OCI-LY1 (cell line): Measurements from ENCODE around the gene BCL2A1.
"Not testable (repeated sequence)": the region's sequence is repeated elsewhere in the genome, so short reads cannot be mapped to it uniquely, and the experiment has no call there.

ENCODE experiments used
- H2AFZ ChIP-seq: fragments of 200-600 bp; sonication (generic), shearing (Covaris generic); 2 replicates; pipeline ENCODE4 v1.6.0; 2014; ENCODE audit warnings: antibody characterized with exemption, mild to moderate bottlenecking, low read length
- H3F3A ChIP-seq: fragments of 200-600 bp; sonication (generic), shearing (Covaris generic); 2 replicates; pipeline ENCODE4 v1.6.0; 2014; ENCODE audit warnings: mild to moderate bottlenecking, antibody characterized with exemption, low read length, moderate library complexity; ENCODE audit not compliant: insufficient read depth
- H3K27ac ChIP-seq: fragments of 200-600 bp; sonication (generic); 2 replicates; pipeline ENCODE4 v1.5.1; 2014; ENCODE audit warnings: low read length, mixed run types, mild to moderate bottlenecking, low read depth; ENCODE audit not compliant: poor library complexity, severe bottlenecking
- H3K27me3 ChIP-seq: fragments of 200-600 bp; sonication (generic); 2 replicates; pipeline ENCODE4 v1.6.0; 2014; ENCODE audit warnings: antibody characterized with exemption, mild to moderate bottlenecking, low read length, moderate library complexity; ENCODE audit not compliant: insufficient read depth
- H3K36me3 ChIP-seq: fragments of 200-600 bp; sonication (generic); 2 replicates; pipeline ENCODE4 v1.6.1; 2014; ENCODE audit warnings: mild to moderate bottlenecking, antibody characterized with exemption, low read length, moderate library complexity, mixed read lengths; ENCODE audit not compliant: insufficient read depth
- H3K4me1 ChIP-seq: fragments of 200-600 bp; sonication (generic); 2 replicates; pipeline ENCODE4 v1.5.1; 2014; ENCODE audit warnings: mild to moderate bottlenecking, low read length, moderate library complexity; ENCODE audit not compliant: insufficient read depth, severe bottlenecking
- H3K4me2 ChIP-seq: fragments of 200-600 bp; sonication (generic), shearing (Covaris generic); 2 replicates; pipeline ENCODE4 v1.6.1; 2014; ENCODE audit warnings: low read length
- H3K4me3 ChIP-seq: fragments of 200-600 bp; sonication (generic); 2 replicates; pipeline ENCODE4 v1.5.1; 2014; ENCODE audit warnings: low read length, low read depth, mild to moderate bottlenecking, mixed read lengths; ENCODE audit not compliant: poor library complexity, severe bottlenecking
- H3K79me2 ChIP-seq: fragments of 200-600 bp; shearing (Covaris generic); 2 replicates; pipeline ENCODE4 v1.6.1; 2016; ENCODE audit warnings: mixed run types, low read length, mixed read lengths; ENCODE audit not compliant: insufficient read depth
- H3K9ac ChIP-seq: fragments of 200-600 bp; sonication (generic), shearing (Covaris generic); 2 replicates; pipeline ENCODE4 v1.6.1; 2014; ENCODE audit warnings: mild to moderate bottlenecking, low read length, mixed read lengths
- H3K9me2 ChIP-seq: fragments of 200-600 bp; sonication (generic), shearing (Covaris generic); 2 replicates; pipeline ENCODE4 v1.6.1; 2014; ENCODE audit warnings: low read depth, mild to moderate bottlenecking, low read length, mixed read lengths
- H3K9me3 ChIP-seq: fragments of 200-600 bp; shearing (Covaris generic); 2 replicates; pipeline ENCODE4 v1.6.1; 2014; ENCODE audit warnings: low read length, mixed read lengths
- H4K20me1 ChIP-seq: fragments of 200-600 bp; sonication (generic), shearing (Covaris generic); 2 replicates; pipeline ENCODE4 v1.6.0; 2016; ENCODE audit warnings: mild to moderate bottlenecking, low read length; ENCODE audit not compliant: insufficient read depth
- EZH2 ChIP-seq: fragments of 200-600 bp; sonication (generic), shearing (Covaris generic); IDR thresholded peaks from 2 replicates; pipeline ENCODE4 v1.8.0; 2017; ENCODE audit warnings: borderline replicate concordance, mixed run types, mild to moderate bottlenecking, antibody characterized with exemption, low read length, moderate library complexity, mixed read lengths
- TF ChIP-seq, protein P1 (sequence below): fragments of 200-600 bp; sonication (generic), shearing (Covaris generic); IDR thresholded peaks from 2 replicates; pipeline ENCODE4 v1.5.1; 2017; ENCODE audit warnings: mild to moderate bottlenecking, antibody characterized with exemption, low read length, moderate library complexity, mixed read lengths

The BCL2A1 gene

DNA sequence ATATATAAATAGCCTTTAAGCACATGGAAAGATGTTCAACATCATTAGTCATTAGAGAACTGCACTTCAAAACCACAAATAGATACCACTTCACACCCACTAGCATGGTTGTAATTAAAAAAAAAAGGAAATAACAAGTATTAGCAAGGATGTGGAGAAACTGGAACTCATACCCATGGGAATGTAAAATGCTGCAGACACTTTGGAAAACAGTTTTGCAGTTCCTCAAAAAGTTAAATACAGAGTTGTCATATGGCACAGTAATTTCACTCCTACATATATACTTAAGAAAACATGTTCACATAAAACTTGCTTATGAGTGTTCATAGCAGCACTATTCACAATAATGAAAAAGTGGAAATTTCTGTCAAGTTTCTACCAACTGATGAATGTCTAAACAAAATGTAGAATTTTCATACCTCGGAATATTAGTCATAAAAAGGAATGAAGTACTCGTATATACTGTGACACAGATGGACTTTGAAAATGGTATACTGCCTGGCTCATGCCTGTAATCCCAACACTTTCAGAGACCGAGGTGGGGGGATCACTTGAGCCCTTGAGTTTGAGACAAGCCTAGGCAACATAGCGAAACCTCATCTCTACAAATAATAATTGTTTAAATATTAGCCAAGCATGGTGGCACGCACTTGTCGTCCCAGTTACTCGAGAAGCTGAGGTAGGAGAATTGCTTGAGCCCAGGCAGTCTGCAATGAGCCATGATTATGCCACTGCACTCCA, 28.1 kb downstream of the BCL2A1 start:
- no peaks in the 10 kb centered on the region for H3K79me2 ChIP-seq
- no peak overlapping the region for H3K4me2 ChIP-seq
- no peaks in the 10 kb centered on the region; the same call in 1 of the 2 replicates for H3K36me3 ChIP-seq
- no peaks in the 10 kb centered on the region for H3F3A ChIP-seq
- no peak overlapping the region for H2AFZ ChIP-seq
- no peaks in the 10 kb centered on the region for H4K20me1 ChIP-seq
- no peaks in the 10 kb centered on the region for H3K9me2 ChIP-seq
- H3K9ac ChIP-seq = no peak overlapping the region
- no peaks in the 10 kb centered on the region for H3K4me1 ChIP-seq
- TF ChIP-seq, protein P1, sequence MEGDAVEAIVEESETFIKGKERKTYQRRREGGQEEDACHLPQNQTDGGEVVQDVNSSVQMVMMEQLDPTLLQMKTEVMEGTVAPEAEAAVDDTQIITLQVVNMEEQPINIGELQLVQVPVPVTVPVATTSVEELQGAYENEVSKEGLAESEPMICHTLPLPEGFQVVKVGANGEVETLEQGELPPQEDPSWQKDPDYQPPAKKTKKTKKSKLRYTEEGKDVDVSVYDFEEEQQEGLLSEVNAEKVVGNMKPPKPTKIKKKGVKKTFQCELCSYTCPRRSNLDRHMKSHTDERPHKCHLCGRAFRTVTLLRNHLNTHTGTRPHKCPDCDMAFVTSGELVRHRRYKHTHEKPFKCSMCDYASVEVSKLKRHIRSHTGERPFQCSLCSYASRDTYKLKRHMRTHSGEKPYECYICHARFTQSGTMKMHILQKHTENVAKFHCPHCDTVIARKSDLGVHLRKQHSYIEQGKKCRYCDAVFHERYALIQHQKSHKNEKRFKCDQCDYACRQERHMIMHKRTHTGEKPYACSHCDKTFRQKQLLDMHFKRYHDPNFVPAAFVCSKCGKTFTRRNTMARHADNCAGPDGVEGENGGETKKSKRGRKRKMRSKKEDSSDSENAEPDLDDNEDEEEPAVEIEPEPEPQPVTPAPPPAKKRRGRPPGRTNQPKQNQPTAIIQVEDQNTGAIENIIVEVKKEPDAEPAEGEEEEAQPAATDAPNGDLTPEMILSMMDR = no peak
- no peak overlapping the region for H3K27ac ChIP-seq
- H3K27me3 ChIP-seq = 0 out of 2 replicates have a peak, but pooled peaks cover 5% of the 10 kb centered on the region
- H3K9me3 ChIP-seq = no peaks in the 10 kb centered on the region
- no peak overlapping the region for H3K4me3 ChIP-seq

DNA sequence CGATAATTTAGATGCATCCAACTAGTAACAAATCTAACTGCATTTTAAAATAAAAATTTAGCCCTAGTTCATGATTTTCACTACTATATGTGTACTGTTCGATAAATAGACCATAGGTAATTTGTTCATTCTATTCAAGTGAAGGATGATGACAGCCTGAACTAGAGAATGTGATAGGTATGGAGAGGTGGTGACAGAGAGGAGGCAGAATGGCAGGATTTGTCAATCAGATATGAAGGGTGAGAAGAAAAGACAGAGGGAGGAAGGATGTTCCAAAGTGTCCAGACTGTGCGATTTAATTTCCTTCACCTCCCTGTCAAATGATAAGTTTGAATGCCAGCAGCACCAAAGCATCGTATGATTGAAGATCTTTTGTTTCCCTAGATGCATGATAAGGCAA, 31.6 kb downstream of the BCL2A1 start:
- H2AFZ ChIP-seq = no peak overlapping the region
- H3K4me1 ChIP-seq = no peaks in the 10 kb centered on the region

DNA sequence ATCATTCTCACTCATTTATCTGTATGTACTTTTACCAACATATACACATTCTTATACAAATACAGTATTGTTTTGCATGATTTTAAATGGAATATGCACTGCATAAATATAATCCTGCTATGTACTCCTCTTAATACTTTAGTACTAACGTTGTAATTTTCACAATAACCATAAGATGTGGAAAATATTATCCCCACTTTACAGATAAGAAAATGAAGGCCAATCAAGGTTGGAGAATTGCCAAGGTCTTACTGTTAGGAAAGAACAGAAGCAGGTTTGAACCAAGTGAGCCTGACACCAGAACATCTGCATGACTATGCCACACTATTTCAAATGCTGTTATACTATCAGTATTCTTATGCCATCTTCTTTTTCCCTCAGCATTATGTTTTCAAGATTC, 32.9 kb downstream of the BCL2A1 start:
- Histone ChIP-seq H2AFZ (no peak overlapping the region), H3K36me3 (no peaks in the 10 kb centered on the region), H3K9ac (no peak overlapping the region), H3K4me2 (no peak overlapping the region), H3K4me1 (no peaks in the 10 kb centered on the region), H3F3A (no peaks in the 10 kb centered on the region), H3K27ac (no peak overlapping the region), H3K4me3 (no peak overlapping the region), H3K27me3 (no peaks in the 10 kb centered on the region), H4K20me1 (no peaks in the 10 kb centered on the region), H3K9me3 (no peaks in the 10 kb centered on the region), H3K79me2 (no peaks in the 10 kb centered on the region), H3K9me2 (no peaks in the 10 kb centered on the region)
- TF ChIP-seq EZH2 = no peak

More for the DNA sequence above, 31.6 kb downstream of the BCL2A1 start:
- H3K4me2 ChIP-seq = no peak overlapping the region
- H3K36me3 ChIP-seq = no peaks in the 10 kb centered on the region
- H3K27me3 ChIP-seq = no peaks in the 10 kb centered on the region
- no peaks in the 10 kb centered on the region for H3K79me2 ChIP-seq
- H3K4me3 ChIP-seq = no peak overlapping the region
- no peak overlapping the region for H3K27ac ChIP-seq
- no peaks in the 10 kb centered on the region for H3K9me2 ChIP-seq
- no peaks in the 10 kb centered on the region for H4K20me1 ChIP-seq
- no peak overlapping the region for H3K9ac ChIP-seq
- TF ChIP-seq EZH2 = no peak
- TF ChIP-seq, protein P1 = no peak
- H3K9me3 ChIP-seq = no peaks in the 10 kb centered on the region
- H3F3A ChIP-seq = no peaks in the 10 kb centered on the region

DNA sequence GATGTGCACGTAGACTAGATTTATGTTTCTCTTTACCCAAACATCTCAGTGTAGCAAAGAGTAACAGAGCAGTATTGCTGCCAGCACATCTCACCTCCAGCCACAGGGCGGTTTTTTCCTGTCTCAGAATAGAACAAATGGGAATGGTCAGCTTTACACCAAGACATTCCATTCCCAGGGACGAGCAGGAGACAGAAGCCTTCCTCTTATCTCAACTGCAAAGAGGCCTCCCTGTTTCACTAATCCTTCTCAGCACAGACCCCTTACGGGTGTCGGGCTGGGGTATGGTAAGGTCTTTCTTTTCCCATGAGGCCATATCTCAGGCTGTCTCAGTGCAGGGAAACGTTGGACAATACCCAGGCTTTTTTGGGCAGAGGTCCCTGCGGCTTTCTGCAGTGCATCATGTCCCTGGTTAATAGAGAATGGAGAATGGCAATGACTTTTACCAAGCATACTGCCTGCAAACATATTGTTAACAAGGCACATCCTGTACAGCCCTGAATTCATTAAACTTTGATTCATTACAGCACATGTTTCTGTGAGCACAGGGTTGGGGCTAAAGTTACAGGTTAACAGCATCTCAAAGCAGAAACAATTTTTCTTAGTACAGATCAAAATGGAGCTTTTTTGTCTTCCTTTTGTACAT, 35.3 kb downstream of the BCL2A1 start:
- H3K36me3 ChIP-seq, H3K27me3 ChIP-seq, H3F3A ChIP-seq, H4K20me1 ChIP-seq, H3K4me3 ChIP-seq, H3K4me2 ChIP-seq, H3K4me1 ChIP-seq, H2AFZ ChIP-seq, H3K9me2 ChIP-seq, H3K9me3 ChIP-seq, H3K79me2 ChIP-seq, H3K27ac ChIP-seq, H3K9ac ChIP-seq: not testable (repeated sequence)
